NCI-H2171 (cell line): Measurements from ENCODE around the gene ZFYVE27.
A peak's percentile ranks its signal among the peaks of the same experiment; 100 is the strongest.

Source experiments
- DNase-seq: peaks from one replicate; lab custom pipeline; 2025; lab: John Stamatoyannopoulos, UW

ZFYVE27 gene

GRCh38 chr10:97736902-97737769 lies at the start of gene ZFYVE27:
Gene ZFYVE27, plus strand, starts transcription at chr10:97737128. Its CDS starts 1,350 bp downstream, at chr10:97738478.
- DNase-seq: peak; percentile 70

GRCh38 chr10:97687785-97688781 lies 48.8 kb upstream of the ZFYVE27 start:
- DNase-seq: no peak

- no peak for DNase-seq
Observed at GRCh38 chr10:97689559-97690020, 47.3 kb upstream of the ZFYVE27 start.

GRCh38 chr10:97690133-97690532 lies 46.8 kb upstream of the ZFYVE27 start:
- no peak for DNase-seq

GRCh38 chr10:97698072-97698655 lies 38.8 kb upstream of the ZFYVE27 start:
- DNase-seq: peak; percentile 68

GRCh38 chr10:97701438-97702069 lies 35.4 kb upstream of the ZFYVE27 start:
- no peak for DNase-seq

- no peak for DNase-seq
Observed at GRCh38 chr10:97703398-97704067, 33.4 kb upstream of the ZFYVE27 start.

- DNase-seq: no peak
Observed at GRCh38 chr10:97704341-97704740, 32.6 kb upstream of the ZFYVE27 start.

GRCh38 chr10:97705006-97705670 lies 31.8 kb upstream of the ZFYVE27 start:
- DNase-seq: no peak

GRCh38 chr10:97707134-97707861 lies 29.6 kb upstream of the ZFYVE27 start:
- DNase-seq: no peak

- no peak for DNase-seq
Observed at GRCh38 chr10:97708167-97708566, 28.8 kb upstream of the ZFYVE27 start.

GRCh38 chr10:97708976-97709946 lies 27.7 kb upstream of the ZFYVE27 start:
- no peak for DNase-seq

- DNase-seq: no peak
Observed at GRCh38 chr10:97711640-97712572, 25.0 kb upstream of the ZFYVE27 start.

- peak; percentile 56 for DNase-seq
Observed at GRCh38 chr10:97713339-97713825, 23.5 kb upstream of the ZFYVE27 start, which contains the start of gene MARVELD1. Gene MARVELD1, plus strand, starts transcription at chr10:97713730. Its CDS starts 147 bp downstream, at chr10:97713877.

- DNase-seq: no peak
Observed at GRCh38 chr10:97713826-97714400, 23.0 kb upstream of the ZFYVE27 start.

- no peak for DNase-seq
Observed at GRCh38 chr10:97714401-97715258, 22.3 kb upstream of the ZFYVE27 start.
